ENCODE data around the gene KPNA2. TPM values are rescaled to one million over a fixed set of nuclear protein-coding genes. Genes with fewer than 3 reads are reported as not detected.

KPNA2 gene
- total and polyA plus RNA-seq, 2 of the 13 experiments (the other 11 are each of a cell fraction or from before 2014, with no cell fraction given) = 111 to 305 TPM

DNA sequence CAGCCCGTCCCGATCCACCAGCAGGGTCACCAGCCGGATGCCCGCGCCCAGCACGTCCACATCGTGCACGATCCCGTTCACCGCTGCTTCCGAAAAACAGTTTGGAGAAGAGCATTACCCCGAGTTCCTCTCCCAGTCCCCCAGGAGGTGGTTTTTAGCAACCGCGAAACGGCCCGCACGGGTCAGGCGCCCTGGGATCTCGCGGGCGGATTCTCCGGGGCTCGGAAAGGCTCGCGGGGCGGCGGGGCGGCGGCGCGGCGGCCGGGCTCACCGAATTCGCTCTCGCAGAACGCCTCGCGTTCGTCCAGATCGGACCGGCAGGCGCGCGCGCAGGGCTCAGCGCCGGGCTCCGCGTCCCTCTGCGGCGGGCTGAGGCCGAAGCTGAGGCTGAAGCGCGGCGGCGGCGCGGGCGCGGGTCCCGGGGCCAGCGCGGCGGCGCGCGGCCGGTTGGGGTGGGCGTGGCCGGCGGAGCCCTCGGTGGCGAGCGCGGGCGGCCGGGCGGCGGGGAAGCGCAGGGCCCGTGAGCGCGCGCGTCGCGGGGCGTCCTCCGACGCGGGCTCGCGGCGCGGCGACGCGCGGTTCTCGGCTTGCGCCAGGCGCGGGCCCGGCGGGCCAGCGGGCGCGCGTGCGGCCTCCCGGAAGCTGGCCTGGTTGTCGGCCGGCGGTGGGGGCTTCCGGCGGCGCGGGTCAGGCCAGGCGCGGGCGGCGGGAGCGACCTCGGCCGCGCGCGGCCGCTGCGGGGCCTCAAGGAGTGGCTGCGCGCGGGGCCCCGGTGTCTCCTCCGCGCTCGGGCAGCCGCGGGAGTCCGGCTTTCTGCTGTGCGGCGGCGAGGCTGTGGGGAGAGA lies 42.2 kb upstream of the KPNA2 start (continued):
- 0 out of 2 replicates have a peak, but pooled peaks have one; percentile 30 for TF ChIP-seq ZNF556 (CRISPR knock-in tag; IDR thresholded peaks at IDR 0.05; ENCODE audit: borderline replicate concordance)
- no peak for TF ChIP-seq TGIF2 (CRISPR knock-in tag; IDR thresholded peaks at IDR 0.05)
- TF ChIP-seq, protein P1, sequence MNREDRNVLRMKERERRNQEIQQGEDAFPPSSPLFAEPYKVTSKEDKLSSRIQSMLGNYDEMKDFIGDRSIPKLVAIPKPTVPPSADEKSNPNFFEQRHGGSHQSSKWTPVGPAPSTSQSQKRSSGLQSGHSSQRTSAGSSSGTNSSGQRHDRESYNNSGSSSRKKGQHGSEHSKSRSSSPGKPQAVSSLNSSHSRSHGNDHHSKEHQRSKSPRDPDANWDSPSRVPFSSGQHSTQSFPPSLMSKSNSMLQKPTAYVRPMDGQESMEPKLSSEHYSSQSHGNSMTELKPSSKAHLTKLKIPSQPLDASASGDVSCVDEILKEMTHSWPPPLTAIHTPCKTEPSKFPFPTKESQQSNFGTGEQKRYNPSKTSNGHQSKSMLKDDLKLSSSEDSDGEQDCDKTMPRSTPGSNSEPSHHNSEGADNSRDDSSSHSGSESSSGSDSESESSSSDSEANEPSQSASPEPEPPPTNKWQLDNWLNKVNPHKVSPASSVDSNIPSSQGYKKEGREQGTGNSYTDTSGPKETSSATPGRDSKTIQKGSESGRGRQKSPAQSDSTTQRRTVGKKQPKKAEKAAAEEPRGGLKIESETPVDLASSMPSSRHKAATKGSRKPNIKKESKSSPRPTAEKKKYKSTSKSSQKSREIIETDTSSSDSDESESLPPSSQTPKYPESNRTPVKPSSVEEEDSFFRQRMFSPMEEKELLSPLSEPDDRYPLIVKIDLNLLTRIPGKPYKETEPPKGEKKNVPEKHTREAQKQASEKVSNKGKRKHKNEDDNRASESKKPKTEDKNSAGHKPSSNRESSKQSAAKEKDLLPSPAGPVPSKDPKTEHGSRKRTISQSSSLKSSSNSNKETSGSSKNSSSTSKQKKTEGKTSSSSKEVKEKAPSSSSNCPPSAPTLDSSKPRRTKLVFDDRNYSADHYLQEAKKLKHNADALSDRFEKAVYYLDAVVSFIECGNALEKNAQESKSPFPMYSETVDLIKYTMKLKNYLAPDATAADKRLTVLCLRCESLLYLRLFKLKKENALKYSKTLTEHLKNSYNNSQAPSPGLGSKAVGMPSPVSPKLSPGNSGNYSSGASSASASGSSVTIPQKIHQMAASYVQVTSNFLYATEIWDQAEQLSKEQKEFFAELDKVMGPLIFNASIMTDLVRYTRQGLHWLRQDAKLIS (CRISPR knock-in tag; IDR thresholded peaks at IDR 0.05) = no peak
- TF ChIP-seq ZNF841 (CRISPR knock-in tag; IDR thresholded peaks at IDR 0.05; ENCODE audit: borderline replicate concordance) = no peak
- no peak for TF ChIP-seq ZNF251 (CRISPR knock-in tag; IDR thresholded peaks at IDR 0.05)
- no peak for TF ChIP-seq SMARCC2 (IDR thresholded peaks at IDR 0.05)
- no peak for TF ChIP-seq HNF4G (IDR thresholded peaks at IDR 0.05; ENCODE audit: borderline replicate concordance, low read depth, low read length)
- TF ChIP-seq HNF4G (CRISPR knock-in tag; IDR thresholded peaks at IDR 0.05; ENCODE audit: borderline replicate concordance, low read depth) = no peak
- 0 out of 2 replicates have a peak, but pooled peaks have one; percentile 2 for TF ChIP-seq ZFP90 (CRISPR knock-in tag; IDR thresholded peaks at IDR 0.05; ENCODE audit: borderline replicate concordance)
- TF ChIP-seq, protein P2, sequence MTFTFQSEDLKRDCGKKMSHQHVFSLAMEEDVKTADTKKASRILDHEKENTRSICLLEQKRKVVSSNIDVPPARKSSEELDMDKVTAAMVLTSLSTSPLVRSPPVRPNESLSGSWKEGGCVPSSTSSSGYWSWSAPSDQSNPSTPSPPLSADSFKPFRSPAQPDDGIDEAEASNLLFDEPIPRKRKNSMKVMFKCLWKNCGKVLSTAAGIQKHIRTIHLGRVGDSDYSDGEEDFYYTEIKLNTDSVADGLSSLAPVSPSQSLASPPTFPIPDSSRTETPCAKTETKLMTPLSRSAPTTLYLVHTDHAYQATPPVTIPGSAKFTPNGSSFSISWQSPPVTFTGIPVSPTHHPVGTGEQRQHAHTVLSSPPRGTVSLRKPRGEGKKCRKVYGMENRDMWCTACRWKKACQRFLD (CRISPR knock-in tag; IDR thresholded peaks at IDR 0.05; ENCODE audit: borderline replicate concordance) = 0 out of 2 replicates have a peak, but pooled peaks have one; percentile 65
- no peak for TF ChIP-seq RFX5 (IDR thresholded peaks at IDR 0.05; ENCODE audit: low read depth, low read length)
- no peak for TF ChIP-seq ZFP36L2 (CRISPR knock-in tag; IDR thresholded peaks at IDR 0.05)
- TF ChIP-seq ZNF569 (CRISPR knock-in tag; IDR thresholded peaks at IDR 0.05; ENCODE audit: borderline replicate concordance) = no peak
- TF ChIP-seq KDM6A (CRISPR knock-in tag; IDR thresholded peaks at IDR 0.05; ENCODE audit: low read depth) = no peak
- no peak for TF ChIP-seq GPN1 (CRISPR knock-in tag; IDR thresholded peaks at IDR 0.05; ENCODE audit: borderline replicate concordance)
- TF ChIP-seq KLF12 (CRISPR knock-in tag; IDR thresholded peaks at IDR 0.05; ENCODE audit: borderline replicate concordance) = no peak
- TF ChIP-seq ZNF33A (CRISPR knock-in tag; IDR thresholded peaks at IDR 0.05; ENCODE audit: borderline replicate concordance) = no peak
- no peak for TF ChIP-seq SAFB2 (CRISPR knock-in tag; IDR thresholded peaks at IDR 0.05; ENCODE audit: borderline replicate concordance, low read depth)
- TF ChIP-seq, protein P3, sequence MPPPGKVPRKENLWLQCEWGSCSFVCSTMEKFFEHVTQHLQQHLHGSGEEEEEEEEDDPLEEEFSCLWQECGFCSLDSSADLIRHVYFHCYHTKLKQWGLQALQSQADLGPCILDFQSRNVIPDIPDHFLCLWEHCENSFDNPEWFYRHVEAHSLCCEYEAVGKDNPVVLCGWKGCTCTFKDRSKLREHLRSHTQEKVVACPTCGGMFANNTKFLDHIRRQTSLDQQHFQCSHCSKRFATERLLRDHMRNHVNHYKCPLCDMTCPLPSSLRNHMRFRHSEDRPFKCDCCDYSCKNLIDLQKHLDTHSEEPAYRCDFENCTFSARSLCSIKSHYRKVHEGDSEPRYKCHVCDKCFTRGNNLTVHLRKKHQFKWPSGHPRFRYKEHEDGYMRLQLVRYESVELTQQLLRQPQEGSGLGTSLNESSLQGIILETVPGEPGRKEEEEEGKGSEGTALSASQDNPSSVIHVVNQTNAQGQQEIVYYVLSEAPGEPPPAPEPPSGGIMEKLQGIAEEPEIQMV (CRISPR knock-in tag; IDR thresholded peaks at IDR 0.05; ENCODE audit: low read depth) = no peak
- peak; percentile 43 for TF ChIP-seq ZNF883 (CRISPR knock-in tag; IDR thresholded peaks at IDR 0.05; ENCODE audit: not compliant biosample characterization)
- no peak for TF ChIP-seq HMG20B (CRISPR knock-in tag; conservative IDR thresholded peaks at IDR 0.05)
- no peak for TF ChIP-seq MAF1 (CRISPR knock-in tag; IDR thresholded peaks at IDR 0.05; ENCODE audit: borderline replicate concordance)
- TF ChIP-seq TRIM24 (CRISPR knock-in tag; IDR thresholded peaks at IDR 0.05) = no peak
- TF ChIP-seq BCL6 (CRISPR knock-in tag; IDR thresholded peaks at IDR 0.05) = peak; percentile 89

Data from HepG2 (cell line).